ENCODE results near the gene SLC2A3. TPM values are rescaled to one million over a fixed set of nuclear protein-coding genes. Genes with fewer than 3 reads are reported as not detected.
A peak's percentile ranks its signal among the peaks of the same experiment; 100 is the strongest.
"Not testable (repeated sequence)": the region's sequence is repeated elsewhere in the genome, so short reads cannot be mapped to it uniquely, and the experiment has no call there.

SLC2A3 gene
- total and polyA plus RNA-seq, 2 experiments from 2014 or later = 199 to 388 TPM

DNA sequence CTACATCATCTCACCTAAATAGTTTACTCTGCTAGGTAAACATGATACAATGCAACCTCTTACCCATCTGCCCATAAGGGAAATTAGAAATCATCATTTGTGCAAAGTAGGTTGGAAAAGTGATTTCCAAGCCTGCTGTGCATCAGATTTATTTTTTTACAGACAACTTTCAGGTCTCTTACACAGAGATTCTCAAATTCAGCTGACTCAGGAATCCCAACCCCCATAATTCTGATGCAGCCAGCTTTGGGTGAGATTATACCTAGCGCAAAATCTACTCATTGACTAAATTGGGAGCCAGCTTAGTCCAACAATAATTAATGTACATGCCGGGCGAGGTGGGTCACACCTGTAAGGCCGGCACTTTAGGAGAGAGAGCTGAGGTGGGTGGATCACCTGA lies 8.5 kb downstream of the SLC2A3 start (continued):
- no peak for TF ChIP-seq JUNB (IDR thresholded peaks at IDR 0.05; ENCODE audit: unreplicated experiment)
- TF ChIP-seq CREB1 (CRISPR knock-in tag; IDR thresholded peaks at IDR 0.05; ENCODE audit: low read depth) = no peak
- TF ChIP-seq, protein P1, sequence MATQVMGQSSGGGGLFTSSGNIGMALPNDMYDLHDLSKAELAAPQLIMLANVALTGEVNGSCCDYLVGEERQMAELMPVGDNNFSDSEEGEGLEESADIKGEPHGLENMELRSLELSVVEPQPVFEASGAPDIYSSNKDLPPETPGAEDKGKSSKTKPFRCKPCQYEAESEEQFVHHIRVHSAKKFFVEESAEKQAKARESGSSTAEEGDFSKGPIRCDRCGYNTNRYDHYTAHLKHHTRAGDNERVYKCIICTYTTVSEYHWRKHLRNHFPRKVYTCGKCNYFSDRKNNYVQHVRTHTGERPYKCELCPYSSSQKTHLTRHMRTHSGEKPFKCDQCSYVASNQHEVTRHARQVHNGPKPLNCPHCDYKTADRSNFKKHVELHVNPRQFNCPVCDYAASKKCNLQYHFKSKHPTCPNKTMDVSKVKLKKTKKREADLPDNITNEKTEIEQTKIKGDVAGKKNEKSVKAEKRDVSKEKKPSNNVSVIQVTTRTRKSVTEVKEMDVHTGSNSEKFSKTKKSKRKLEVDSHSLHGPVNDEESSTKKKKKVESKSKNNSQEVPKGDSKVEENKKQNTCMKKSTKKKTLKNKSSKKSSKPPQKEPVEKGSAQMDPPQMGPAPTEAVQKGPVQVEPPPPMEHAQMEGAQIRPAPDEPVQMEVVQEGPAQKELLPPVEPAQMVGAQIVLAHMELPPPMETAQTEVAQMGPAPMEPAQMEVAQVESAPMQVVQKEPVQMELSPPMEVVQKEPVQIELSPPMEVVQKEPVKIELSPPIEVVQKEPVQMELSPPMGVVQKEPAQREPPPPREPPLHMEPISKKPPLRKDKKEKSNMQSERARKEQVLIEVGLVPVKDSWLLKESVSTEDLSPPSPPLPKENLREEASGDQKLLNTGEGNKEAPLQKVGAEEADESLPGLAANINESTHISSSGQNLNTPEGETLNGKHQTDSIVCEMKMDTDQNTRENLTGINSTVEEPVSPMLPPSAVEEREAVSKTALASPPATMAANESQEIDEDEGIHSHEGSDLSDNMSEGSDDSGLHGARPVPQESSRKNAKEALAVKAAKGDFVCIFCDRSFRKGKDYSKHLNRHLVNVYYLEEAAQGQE (IDR thresholded peaks at IDR 0.05; ENCODE audit: unreplicated experiment) = no peak
- TF ChIP-seq ZNF114 (CRISPR knock-in tag; IDR thresholded peaks at IDR 0.05) = no peak
- no peak for TF ChIP-seq EZH2phosphoT487 (IDR thresholded peaks at IDR 0.05; ENCODE audit: unreplicated experiment)
- TF ChIP-seq, protein P2, sequence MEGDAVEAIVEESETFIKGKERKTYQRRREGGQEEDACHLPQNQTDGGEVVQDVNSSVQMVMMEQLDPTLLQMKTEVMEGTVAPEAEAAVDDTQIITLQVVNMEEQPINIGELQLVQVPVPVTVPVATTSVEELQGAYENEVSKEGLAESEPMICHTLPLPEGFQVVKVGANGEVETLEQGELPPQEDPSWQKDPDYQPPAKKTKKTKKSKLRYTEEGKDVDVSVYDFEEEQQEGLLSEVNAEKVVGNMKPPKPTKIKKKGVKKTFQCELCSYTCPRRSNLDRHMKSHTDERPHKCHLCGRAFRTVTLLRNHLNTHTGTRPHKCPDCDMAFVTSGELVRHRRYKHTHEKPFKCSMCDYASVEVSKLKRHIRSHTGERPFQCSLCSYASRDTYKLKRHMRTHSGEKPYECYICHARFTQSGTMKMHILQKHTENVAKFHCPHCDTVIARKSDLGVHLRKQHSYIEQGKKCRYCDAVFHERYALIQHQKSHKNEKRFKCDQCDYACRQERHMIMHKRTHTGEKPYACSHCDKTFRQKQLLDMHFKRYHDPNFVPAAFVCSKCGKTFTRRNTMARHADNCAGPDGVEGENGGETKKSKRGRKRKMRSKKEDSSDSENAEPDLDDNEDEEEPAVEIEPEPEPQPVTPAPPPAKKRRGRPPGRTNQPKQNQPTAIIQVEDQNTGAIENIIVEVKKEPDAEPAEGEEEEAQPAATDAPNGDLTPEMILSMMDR (conservative IDR thresholded peaks at IDR 0.05; ENCODE audit: low read depth in 2 of 2) = no peak
- TF ChIP-seq STAT1 (IDR thresholded peaks at IDR 0.05; ENCODE audit: unreplicated experiment) = no peak

DNA sequence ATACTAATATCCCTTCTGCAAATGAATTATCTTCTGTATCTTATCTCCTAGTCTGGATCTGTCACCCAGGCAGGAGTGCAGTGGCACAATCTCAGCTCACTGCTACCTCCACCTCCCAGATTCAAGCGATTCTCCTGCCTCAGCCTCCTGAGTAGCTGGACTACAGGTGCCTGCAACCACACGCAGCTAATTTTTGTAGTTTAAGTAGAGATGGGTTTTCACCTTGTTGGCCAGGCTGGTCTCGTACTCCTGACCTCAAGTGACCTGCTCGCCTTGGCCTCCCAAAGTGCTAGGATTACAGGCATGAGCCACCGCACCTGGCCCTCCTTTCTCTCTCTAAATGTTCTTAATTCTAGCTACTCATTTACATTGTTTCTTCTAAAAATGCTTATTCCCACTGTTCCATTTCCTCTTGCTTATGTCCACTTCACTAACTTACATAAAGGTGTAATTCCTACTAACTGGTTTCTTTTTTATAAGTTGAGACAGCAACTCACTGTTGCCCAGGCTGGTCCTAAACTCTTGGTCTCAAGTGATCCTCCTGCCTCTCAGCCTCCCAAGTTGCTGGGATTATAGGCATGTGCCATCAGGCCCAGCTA lies 9.8 kb downstream of the SLC2A3 start:
- H3K4me3 ChIP-seq; H3K9me2 ChIP-seq (ENCODE audit: insufficient read depth); H3K9me3 Mint-ChIP-seq; H3K4me2 ChIP-seq; H3K4me1 ChIP-seq (ENCODE audit: insufficient read depth); H3K4me3 Mint-ChIP-seq; ATAC-seq; DNase-seq (ENCODE audit: low spot score); H2AFZ ChIP-seq; H3K27me3 ChIP-seq (ENCODE audit: insufficient read depth): not testable (repeated sequence)
- peak overlapping the region; percentile 67; the same call in 1 of the 2 replicates for H3K27ac Mint-ChIP-seq
- Histone ChIP-seq H3K79me2 (replicated peaks; ENCODE audit: insufficient read depth) (peaks cover 64% of the 10 kb centered on the region), H3K27ac (ENCODE audit: low read depth) (peak overlapping the region; percentile 64; the same call in 1 of the 2 replicates), H4K20me1 (replicated peaks; ENCODE audit: insufficient read depth) (peaks cover 24% of the 10 kb centered on the region), H3F3A (replicated peaks; ENCODE audit: low read depth) (peaks cover 49% of the 10 kb centered on the region; the same call in 1 of the 2 replicates), H3K36me3 (ENCODE audit: insufficient read depth) (peaks cover 89% of the 10 kb centered on the region)
- H3K27me3 Mint-ChIP-seq (ENCODE audit: insufficient read depth, low read depth, poor library complexity) = peaks cover 11% of the 10 kb centered on the region
- H3K4me1 Mint-ChIP-seq = peaks cover 41% of the 10 kb centered on the region
- H3K36me3 Mint-ChIP-seq (ENCODE audit: low read depth) = peaks cover 32% of the 10 kb centered on the region
